Activated T-cell treated with anti-CD3 and anti-CD28 coated beads for 4 hours (primary cell): ENCODE measurements around the gene GPR139.

Experiments used
- DNase-seq: peaks from one replicate; pipeline ENCODE4 v3.0.0-alpha.2; 2020

GPR139 gene

DNA sequence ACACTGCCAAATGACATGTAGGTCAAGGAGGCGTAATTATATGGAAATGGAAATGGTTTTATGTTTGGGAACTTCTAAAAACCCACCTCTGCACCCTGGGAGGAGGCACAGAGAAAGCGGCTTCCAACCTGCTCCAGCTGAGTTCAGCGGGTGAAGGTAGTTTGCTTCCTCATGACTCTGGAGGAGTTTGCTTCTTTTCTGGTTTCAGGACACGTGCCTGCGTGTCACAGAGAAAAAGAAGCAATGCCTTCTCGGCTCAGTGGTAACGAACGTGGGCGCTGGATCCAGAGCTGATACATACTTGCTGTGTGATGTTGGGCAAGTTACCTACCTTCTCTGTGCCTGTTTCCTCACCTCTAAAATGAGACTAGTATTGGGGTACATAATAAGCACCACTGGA, 22.1 kb downstream of the GPR139 start:
- DNase-seq: no peak

DNA sequence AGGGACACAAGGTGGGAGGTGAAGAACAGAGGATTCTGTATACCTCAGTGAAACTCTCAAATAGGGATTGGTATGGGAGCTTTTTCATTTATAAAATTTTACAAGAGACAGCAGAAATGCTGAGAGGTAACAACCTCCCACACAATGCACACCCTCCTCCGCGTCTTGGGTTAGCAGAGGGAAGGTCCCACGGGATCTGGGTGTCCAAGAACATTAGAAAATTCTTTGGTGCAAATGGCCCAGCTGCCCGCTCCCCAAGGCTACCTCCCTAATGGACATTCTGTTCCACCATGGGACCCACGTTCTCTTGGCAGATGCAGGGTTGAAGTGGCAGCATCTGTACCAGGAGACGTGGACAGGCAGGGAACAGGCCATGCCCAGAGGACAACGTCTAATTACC, 22.5 kb downstream of the GPR139 start:
- no peak for DNase-seq

DNA sequence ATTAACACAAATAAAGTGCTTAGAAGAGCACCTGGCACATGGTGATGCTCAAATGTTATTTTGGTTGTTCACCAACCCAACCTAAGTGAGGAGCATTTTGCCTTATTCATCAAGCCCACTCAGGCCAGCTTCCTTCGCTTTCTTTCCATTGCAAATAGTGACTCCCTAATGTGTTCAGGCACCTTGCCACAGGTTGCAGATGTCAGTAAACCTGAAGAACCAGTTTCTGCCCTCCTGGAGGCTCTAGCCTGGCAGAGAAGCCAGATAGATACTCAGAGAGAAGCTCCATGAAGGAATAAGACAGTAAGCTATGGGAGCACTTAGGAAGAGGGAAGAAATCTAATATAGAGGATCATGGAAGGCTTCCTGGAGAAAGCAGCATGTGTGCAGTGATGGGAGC, 23.9 kb downstream of the GPR139 start:
- no peak for DNase-seq

DNA sequence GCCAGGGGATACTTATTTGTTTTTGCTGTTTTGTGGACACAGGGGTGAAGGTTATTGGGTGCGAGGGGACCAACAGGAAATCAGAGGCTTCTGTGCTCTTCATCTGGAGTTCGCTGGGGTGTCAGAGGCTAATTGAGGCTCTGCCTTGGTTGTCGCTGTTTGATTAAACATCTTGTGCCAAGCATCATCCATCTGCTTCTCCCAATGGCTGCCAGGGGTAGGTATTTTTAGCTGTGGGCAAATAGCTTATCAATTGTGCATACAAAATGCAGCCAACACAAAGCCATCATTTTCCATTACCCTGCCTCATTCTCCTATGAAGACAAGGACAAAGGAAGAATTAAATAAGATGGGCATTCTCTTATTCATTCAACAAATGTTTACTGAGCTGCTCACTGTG, 27.8 kb downstream of the GPR139 start:
- no peak for DNase-seq

- DNase-seq: no peak
Measured at GRCh38 chr16:20042848-20043247, 30.8 kb downstream of the GPR139 start.

- no peak for DNase-seq
Measured at GRCh38 chr16:20041924-20042596, 31.6 kb downstream of the GPR139 start.

DNA sequence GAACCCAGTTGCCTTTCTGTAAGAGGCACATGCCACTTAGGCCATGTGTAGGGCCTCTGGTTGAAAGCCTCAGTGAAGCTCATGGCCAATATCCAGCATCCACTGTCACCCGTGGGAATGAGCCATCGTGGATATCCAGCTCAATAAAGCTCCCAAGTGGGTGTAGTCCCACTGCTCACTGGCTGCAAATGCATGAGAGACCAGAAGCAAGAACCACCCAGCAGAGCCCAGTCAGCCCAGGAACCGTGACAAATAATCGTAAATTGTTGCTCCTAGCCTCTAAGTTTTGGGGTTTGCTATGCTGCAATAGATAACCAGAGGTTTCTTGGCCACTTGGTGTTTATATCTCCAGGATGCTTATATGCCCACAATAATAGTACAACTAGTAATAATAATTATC, 33.7 kb downstream of the GPR139 start:
- DNase-seq: no peak

DNA sequence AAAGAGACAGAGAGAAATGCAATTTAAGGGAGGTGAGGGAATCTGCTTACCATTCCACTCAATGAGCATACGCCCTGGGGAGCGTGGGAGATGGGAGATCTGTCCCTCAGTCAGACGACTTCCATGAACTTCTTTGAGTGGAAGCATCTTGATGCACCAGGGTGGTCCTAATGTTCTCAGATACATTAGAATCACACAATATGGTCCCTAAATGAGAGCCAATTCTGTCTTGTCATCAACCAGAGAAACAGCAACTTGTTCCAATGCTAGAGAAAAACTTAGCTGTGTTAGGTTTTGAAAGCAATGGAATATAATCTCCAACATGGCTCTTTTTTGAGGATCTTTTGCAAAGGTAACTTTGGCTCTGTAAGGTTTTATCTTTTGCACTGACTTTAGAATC, 44.1 kb downstream of the GPR139 start:
- DNase-seq: no peak

GRCh38 chr16:20026361-20027072, 47.2 kb downstream of the GPR139 start:
- no peak for DNase-seq

DNA sequence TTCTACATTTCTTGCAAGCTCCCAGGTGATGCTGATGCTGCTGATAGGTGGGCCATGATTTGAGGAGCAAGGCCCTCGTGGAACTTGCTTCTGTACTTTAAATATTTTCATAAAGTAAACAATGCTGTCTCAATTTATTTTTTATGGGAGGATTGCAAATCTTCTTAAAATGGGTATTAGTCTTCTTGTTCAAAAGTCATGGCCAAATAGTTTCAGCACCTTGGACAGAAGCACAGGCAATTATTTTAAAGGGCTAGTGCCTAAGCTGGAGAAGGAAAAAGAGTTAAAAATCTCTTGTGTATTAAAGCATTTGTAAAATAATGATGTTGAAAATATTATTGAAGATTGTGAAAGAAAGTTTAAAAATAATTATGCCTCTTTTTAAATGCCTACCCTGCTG, 50.5 kb downstream of the GPR139 start:
- DNase-seq: no peak

DNA sequence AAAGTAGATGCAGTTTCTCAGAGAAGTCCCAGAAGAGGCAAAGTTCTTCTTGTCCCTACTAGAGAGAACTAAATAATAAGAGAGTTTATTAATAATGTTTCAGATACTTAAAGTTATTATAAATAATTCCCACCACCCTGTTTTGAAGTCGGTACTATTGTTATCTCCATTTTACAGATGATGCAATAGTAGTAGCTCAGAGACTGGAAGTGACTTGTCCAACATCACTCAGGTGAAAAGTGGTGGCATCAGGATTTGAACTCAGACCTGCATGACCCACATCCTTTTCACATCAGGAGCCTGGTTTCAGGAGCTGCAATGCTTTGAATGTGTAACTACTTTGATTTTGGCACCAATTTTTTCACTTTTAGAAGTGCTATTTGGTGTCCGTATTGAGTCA, 52.7 kb downstream of the GPR139 start:
- DNase-seq: no peak

DNA sequence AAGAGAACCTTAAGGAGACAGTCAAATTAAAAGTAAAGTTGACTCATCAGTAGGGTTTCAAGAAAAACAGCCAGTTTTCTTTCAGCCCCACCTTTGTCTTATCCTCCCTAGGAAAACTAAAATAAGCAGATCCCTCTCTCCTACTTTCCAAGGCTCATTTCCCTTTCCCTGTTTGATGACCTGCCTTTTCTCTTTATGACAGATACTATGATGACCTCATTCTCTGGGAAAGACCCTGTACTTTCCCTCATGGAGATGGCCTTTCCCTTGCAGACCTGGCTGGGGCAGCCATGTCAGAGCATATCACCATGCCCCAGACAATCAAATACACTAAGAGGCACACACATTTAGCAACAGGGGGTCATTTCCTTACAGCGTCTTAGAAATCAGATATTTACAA, 53.6 kb downstream of the GPR139 start:
- no peak for DNase-seq

DNA sequence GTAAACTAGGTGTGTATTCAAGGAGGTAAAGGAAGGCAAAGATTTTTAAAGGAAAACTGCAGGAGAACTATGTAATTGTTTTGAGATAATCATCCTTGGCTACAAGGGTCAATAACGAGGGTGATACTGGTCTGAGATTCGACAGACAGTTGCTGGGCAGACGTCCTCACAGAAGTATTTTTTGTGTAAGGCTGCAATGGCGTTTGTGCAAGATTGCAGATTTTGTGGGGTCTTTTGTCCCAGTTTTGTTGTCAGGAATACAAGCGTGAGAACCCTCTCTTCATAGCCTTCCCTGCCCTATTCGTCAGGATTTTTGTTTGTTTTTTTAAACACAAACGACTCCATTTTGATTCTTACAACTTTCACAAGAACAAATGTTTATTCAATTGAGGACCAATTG, 57.5 kb downstream of the GPR139 start:
- DNase-seq: no peak

GRCh38 chr16:20004931-20005330, 68.8 kb downstream of the GPR139 start:
- DNase-seq: no peak

DNA sequence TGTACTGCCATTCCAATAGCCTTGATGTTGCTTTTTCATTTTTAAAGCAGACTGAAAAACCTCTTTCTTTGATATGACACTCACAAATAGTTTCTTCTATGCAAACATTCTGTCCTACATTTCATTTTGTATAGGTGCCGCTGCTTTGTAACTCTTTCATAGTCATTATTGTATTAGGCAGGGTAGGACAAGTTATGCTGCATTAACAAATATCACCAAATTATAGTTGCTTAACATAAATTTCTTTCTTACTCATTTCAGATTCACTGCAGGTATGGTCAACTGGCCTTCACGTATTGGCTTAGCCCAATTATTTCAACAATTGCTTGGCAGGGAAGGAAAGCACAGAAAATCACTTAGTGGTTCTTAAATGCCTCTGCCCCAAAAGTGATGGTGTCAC, 70.8 kb downstream of the GPR139 start:
- DNase-seq: no peak

GRCh38 chr16:20001856-20002707, 71.6 kb downstream of the GPR139 start:
- DNase-seq: no peak

DNA sequence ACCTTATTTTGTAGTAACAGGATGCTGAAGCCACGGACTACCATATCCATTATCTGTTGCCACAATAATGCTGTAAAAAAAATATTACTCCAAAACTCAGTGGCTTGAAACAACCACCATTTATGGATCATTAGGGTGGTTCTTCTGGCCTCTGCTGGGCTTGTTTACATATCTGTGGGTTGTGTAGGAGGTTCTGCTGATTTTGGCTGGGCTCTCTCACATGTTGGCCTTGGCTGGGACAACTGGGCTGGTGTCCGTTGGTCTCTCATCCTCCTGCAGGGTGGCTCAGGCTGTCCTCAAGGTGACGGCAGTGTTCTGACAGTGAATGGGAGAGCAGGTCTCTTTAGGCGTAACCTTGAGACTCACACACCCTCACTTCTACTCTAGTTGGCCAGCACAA, 76.0 kb downstream of the GPR139 start:
- no peak for DNase-seq

GRCh38 chr16:19997264-19997663, 76.4 kb downstream of the GPR139 start:
- no peak for DNase-seq

DNA sequence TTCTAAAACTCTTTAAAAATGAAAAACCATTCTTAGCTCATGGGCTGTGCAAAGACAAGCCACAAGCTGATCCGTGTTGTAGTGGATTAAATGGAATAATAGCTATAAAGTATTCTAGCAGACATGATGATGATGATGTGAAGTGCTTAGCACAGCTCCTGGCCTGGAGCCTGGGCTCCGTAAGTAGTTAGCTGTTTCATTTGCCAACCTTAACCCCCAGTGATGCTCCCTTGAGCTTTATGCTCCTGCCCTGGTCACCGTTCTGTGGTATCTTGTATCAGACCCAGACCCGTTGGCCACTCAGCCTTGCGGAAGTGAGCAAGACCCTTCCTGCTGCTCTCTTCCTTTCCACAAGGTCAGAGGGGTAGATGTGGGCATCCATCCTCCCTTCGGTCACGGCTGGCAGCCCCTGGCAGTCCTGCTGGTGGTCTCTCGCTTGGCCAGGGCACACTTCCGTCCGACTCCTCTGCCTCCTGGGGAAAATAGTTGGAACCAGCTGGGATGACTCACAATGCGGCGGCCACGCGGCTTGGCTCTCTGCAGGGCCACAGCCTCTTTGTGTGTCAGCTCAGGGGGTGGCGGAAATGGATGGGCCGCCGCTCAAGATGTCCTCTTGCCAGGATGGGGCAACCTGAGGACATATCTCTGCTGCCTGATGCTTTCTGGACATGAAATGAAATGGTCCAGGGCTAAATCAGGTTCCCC, 79.1 kb downstream of the GPR139 start:
- DNase-seq: no peak

DNA sequence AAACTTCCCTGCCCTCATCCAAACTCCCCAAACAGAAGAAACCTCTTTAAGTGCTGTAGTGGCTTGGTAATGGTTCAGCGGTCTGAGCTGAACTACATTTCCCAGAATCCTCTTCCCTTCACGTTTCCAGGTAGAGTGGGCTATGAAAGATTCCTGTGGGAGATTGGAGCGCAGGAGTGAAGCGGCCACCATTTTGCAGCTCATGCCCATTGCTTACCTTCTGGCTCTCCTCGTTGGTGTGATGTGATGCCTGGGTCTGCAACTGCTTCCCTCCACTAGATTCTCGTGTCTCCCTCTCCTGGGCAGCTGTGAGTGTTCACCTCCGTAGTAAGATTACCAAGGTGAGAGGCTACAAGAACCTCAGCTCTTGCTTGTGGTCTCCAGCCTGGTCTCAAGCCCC, 82.1 kb downstream of the GPR139 start:
- no peak for DNase-seq

DNA sequence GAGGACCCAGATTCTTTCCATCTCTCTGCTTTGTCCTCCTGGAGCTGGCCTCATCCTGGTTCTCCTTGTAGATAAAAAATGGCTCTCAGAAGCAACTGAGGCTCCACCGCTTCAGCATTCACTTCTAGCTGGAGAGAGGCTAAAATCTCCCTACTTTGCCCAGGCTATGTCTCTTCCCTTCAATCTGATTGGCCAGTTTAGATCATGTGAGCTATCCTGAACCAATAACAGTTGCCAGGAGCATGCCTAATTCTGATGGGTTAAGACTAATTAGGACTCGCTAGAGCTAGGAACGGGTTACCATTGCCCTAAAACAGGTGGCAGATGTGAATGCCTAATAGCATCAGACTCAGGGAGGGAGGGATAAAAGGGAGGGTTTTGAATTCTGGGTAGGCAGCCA, 89.6 kb downstream of the GPR139 start:
- DNase-seq: no peak
